Neural cell (in vitro differentiated cells): Measurements from ENCODE around the gene CLINT1. TPM values are rescaled to one million over a fixed set of nuclear protein-coding genes. Genes with fewer than 3 reads are reported as not detected.

Experiments
- H2AFZ ChIP-seq: fragments of 200-600, 300-800 bp; sonication (generic), shearing (Covaris generic); 2 replicates; pipeline ENCODE4 v1.6.0; 2014; ENCODE audit warnings: low read depth, mild to moderate bottlenecking, antibody characterized with exemption, low read length, moderate library complexity
- H3F3A ChIP-seq: fragments of 200-600 bp; shearing (Covaris generic); 2 replicates; pipeline ENCODE4 v1.6.1; 2016; ENCODE audit warnings: mild to moderate bottlenecking, moderate library complexity, mixed read lengths, antibody characterized with exemption, low read length; ENCODE audit not compliant: insufficient read depth, poor library complexity, severe bottlenecking
- H3K27ac ChIP-seq: fragments of 200-600, 300-800 bp; sonication (generic), shearing (Covaris generic); 2 replicates; pipeline ENCODE4 v1.5.1; 2014; ENCODE audit warnings: mild to moderate bottlenecking, low read length, moderate library complexity
- H3K27me3 ChIP-seq: fragments of 300-800, 200-600 bp; sonication (generic), shearing (Covaris generic); 2 replicates; pipeline ENCODE4 v1.6.0; 2014; ENCODE audit warnings: mild to moderate bottlenecking, low read depth, low read length, moderate library complexity; ENCODE audit not compliant: insufficient read depth
- H3K36me3 ChIP-seq: fragments of 300-800, 200-600 bp; sonication (generic), shearing (Covaris generic); 2 replicates; pipeline ENCODE4 v1.5.1; 2014; ENCODE audit warnings: mild to moderate bottlenecking, antibody characterized with exemption, low read length, moderate library complexity; ENCODE audit not compliant: insufficient read depth
- H3K4me2 ChIP-seq: fragments of 300-800, 200-600 bp; sonication (generic), shearing (Covaris generic); 2 replicates; pipeline ENCODE4 v1.6.0; 2014; ENCODE audit warnings: mild to moderate bottlenecking, low read length
- H3K4me3 ChIP-seq: fragments of 300-800, 200-600 bp; sonication (generic), shearing (Covaris generic); 2 replicates; pipeline ENCODE4 v1.5.1; 2014; ENCODE audit warnings: mild to moderate bottlenecking, low read length, moderate library complexity
- H3K79me2 ChIP-seq: fragments of 200-600 bp; shearing (Covaris generic); replicated peaks from 2 replicates; pipeline ENCODE4 v1.6.0; 2014; ENCODE audit warnings: mild to moderate bottlenecking, low read length, moderate library complexity; ENCODE audit not compliant: insufficient read depth
- H3K9ac ChIP-seq: fragments of 300-800, 200-600 bp; sonication (generic), shearing (Covaris generic); 2 replicates; pipeline ENCODE4 v1.6.1; 2016; ENCODE audit warnings: mild to moderate bottlenecking, low read length, mixed read lengths
- H3K9me2 ChIP-seq: fragments of 200-600 bp; shearing (Covaris generic); 2 replicates; pipeline ENCODE4 v1.6.1; 2016; ENCODE audit warnings: mild to moderate bottlenecking, low read length, mixed read lengths; ENCODE audit not compliant: insufficient read depth
- H3K9me3 ChIP-seq: fragments of 200-600, 300-800 bp; sonication (generic), shearing (Covaris generic); 2 replicates; pipeline ENCODE4 v1.6.1; 2016; ENCODE audit warnings: mild to moderate bottlenecking, mixed run types, low read length, moderate library complexity, mixed read lengths
- H4K20me1 ChIP-seq: fragments of 200-600 bp; shearing (Covaris generic); 2 replicates; pipeline ENCODE4 v1.6.1; 2016; ENCODE audit warnings: mild to moderate bottlenecking, mixed run types; ENCODE audit not compliant: insufficient read depth
- CTCF ChIP-seq: fragments of 450-650 bp; IDR thresholded peaks from 2 replicates; pipeline ENCODE4 v1.5.1; 2014; ENCODE audit warnings: antibody characterized with exemption, mild to moderate bottlenecking, moderate library complexity; ENCODE audit not compliant: poor library complexity, severe bottlenecking
- EP300 ChIP-seq: fragments of 450-650 bp; conservative IDR thresholded peaks from 2 replicates; pipeline ENCODE4 v1.6.1; 2014; ENCODE audit warnings: antibody characterized with exemption, mild to moderate bottlenecking, moderate library complexity; ENCODE audit not compliant: poor library complexity, severe bottlenecking
- EZH2 ChIP-seq: fragments of 200-600, 300-800 bp; shearing (Covaris generic), sonication (generic); IDR thresholded peaks from 2 replicates; pipeline ENCODE4 v1.6.1; 2014; ENCODE audit warnings: antibody characterized with exemption, low read length, borderline replicate concordance, mild to moderate bottlenecking; ENCODE audit not compliant: insufficient read depth, poor library complexity, severe bottlenecking
- MXI1 ChIP-seq: fragments of 450-650 bp; conservative IDR thresholded peaks from 2 replicates; pipeline ENCODE4 v1.6.1; 2014; ENCODE audit warnings: antibody characterized with exemption, mild to moderate bottlenecking; ENCODE audit not compliant: poor library complexity, severe bottlenecking
- POLR2AphosphoS5 ChIP-seq: IDR thresholded peaks from 2 replicates; pipeline ENCODE4 v1.6.1; 2012
- RAD21 ChIP-seq: fragments of 450-650 bp; conservative IDR thresholded peaks from 2 replicates; pipeline ENCODE4 v1.6.1; 2014; ENCODE audit warnings: antibody characterized with exemption, mild to moderate bottlenecking, moderate library complexity
- REST ChIP-seq: IDR thresholded peaks from 2 replicates; pipeline ENCODE4 v1.6.1; 2012; ENCODE audit warnings: borderline replicate concordance
- SMC3 ChIP-seq: fragments of 450-650 bp; conservative IDR thresholded peaks from 2 replicates; pipeline ENCODE4 v1.6.1; 2014; ENCODE audit warnings: antibody characterized with exemption, mild to moderate bottlenecking, moderate library complexity; ENCODE audit not compliant: poor library complexity
- TAF1 ChIP-seq: IDR thresholded peaks from 2 replicates; pipeline ENCODE4 v1.6.1; 2012; ENCODE audit warnings: low read depth
- polyA plus RNA-seq: library from polyadenylated mRNA; depleted of rRNA; stranded (reverse); fragments of >200 nt; gene quantifications from 2 replicates; pipeline ENCODE4 v1.2.3, GENCODE V29; 2014

Gene CLINT1
- polyA plus RNA-seq, 1 donor from 2014 or later = 47.3 TPM

- Histone ChIP-seq H3K9ac (no peak overlapping the region), H3K4me3 (no peak overlapping the region), H3K79me2 (no peaks in the 10 kb centered on the region), H4K20me1 (no peaks in the 10 kb centered on the region), H3F3A (no peaks in the 10 kb centered on the region), H3K9me3 (no peaks in the 10 kb centered on the region), H3K27ac (no peak overlapping the region), H3K4me2 (no peak overlapping the region), H3K27me3 (no peaks in the 10 kb centered on the region), H3K9me2 (no peaks in the 10 kb centered on the region), H3K36me3 (no peaks in the 10 kb centered on the region), H2AFZ (no peak overlapping the region)
- no peak for TF ChIP-seq CTCF
- no peak for TF ChIP-seq POLR2AphosphoS5
- TF ChIP-seq TAF1 = no peak
- no peak for TF ChIP-seq EP300
These were observed 48.5 kb upstream of the CLINT1 start for GRCh38 chr5:157907479-157907878.

DNA sequence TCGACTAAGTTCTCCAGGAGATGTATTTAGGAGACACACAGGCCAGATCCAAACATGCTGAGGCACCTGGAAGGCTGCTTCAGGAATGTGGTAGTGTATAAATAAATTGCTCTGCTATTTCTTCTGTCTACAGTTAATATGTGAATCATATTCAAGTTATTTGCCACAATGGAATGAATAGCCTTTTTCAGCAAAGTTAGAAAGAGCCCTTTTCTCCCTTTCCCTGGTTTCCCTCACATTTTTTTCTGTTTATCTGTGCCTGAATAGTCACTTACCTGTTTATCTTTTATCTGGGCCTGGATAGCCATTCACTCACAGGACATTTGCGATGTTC is 44.1 kb upstream of the CLINT1 start:
- H3K9ac ChIP-seq = no peak overlapping the region
- no peak overlapping the region for H2AFZ ChIP-seq
- H4K20me1 ChIP-seq = no peaks in the 10 kb centered on the region
- H3K9me3 ChIP-seq = no peaks in the 10 kb centered on the region
- H3K79me2 ChIP-seq = no peaks in the 10 kb centered on the region
- H3K4me3 ChIP-seq = no peak overlapping the region
- H3K27ac ChIP-seq = no peak overlapping the region
- no peaks in the 10 kb centered on the region for H3K36me3 ChIP-seq
- TF ChIP-seq EZH2 = no peak
- no peak for TF ChIP-seq RAD21
- TF ChIP-seq SMC3 = no peak
- TF ChIP-seq TAF1 = no peak
- TF ChIP-seq POLR2AphosphoS5 = no peak
- no peak for TF ChIP-seq REST
- no peak for TF ChIP-seq CTCF
- TF ChIP-seq MXI1 = no peak
- TF ChIP-seq EP300 = no peak
- no peaks in the 10 kb centered on the region for H3K9me2 ChIP-seq
- H3F3A ChIP-seq = no peaks in the 10 kb centered on the region
- no peaks in the 10 kb centered on the region for H3K27me3 ChIP-seq
- H3K4me2 ChIP-seq = no peak overlapping the region
